Endothelial cell (in vitro differentiated cells): Measurements from ENCODE around the gene TBC1D24. TPM values are rescaled to one million over a fixed set of nuclear protein-coding genes. Genes with fewer than 3 reads are reported as not detected.
A peak's percentile ranks its signal among the peaks of the same experiment; 100 is the strongest.

Source experiments
- DNase-seq: peaks from one replicate; pipeline ENCODE4 v3.0.0; 2021; ENCODE audit warnings: low spot score
- H3K27ac Mint-ChIP-seq: one replicate; pipeline ENCODE4 v1.8.0; 2021; ENCODE audit warnings: mixed read lengths, inconsistent platforms; ENCODE audit not compliant: unreplicated experiment
- H3K27me3 Mint-ChIP-seq: one replicate; pipeline ENCODE4 v1.8.0; 2021; ENCODE audit warnings: mild to moderate bottlenecking, moderate library complexity, mixed read lengths, inconsistent platforms; ENCODE audit not compliant: unreplicated experiment
- H3K36me3 Mint-ChIP-seq: one replicate; pipeline ENCODE4 v1.8.0; 2021; ENCODE audit warnings: mild to moderate bottlenecking, low read depth, mixed read lengths, inconsistent platforms; ENCODE audit not compliant: unreplicated experiment
- H3K4me1 Mint-ChIP-seq: one replicate; pipeline ENCODE4 v1.8.0; 2021; ENCODE audit warnings: mild to moderate bottlenecking, mixed read lengths, inconsistent platforms; ENCODE audit not compliant: unreplicated experiment
- H3K4me3 Mint-ChIP-seq: one replicate; pipeline ENCODE4 v1.8.0; 2021; ENCODE audit warnings: mild to moderate bottlenecking, mixed read lengths, inconsistent platforms; ENCODE audit not compliant: unreplicated experiment
- H3K9me3 Mint-ChIP-seq: one replicate; pipeline ENCODE4 v1.8.0; 2021; ENCODE audit warnings: mixed read lengths, inconsistent platforms; ENCODE audit not compliant: unreplicated experiment
- total RNA-seq: library from RNA; stranded (reverse); fragmentation: NEBNext Ultra II Directional; extraction: Animal tissue kit (Norgen Biotek cat#: 25700); gene quantifications from one replicate; pipeline ENCODE4 v1.2.1, GENCODE V29; 2021; ENCODE audit not compliant: unreplicated experiment
- TF ChIP-seq, protein P1 (sequence below): fragments of 200-600 bp; sonication (generic); IDR thresholded peaks from one replicate; pipeline ENCODE4 v1.5.0; 2021; ENCODE audit warnings: antibody characterized with exemption; ENCODE audit not compliant: unreplicated experiment

Gene TBC1D24
- total RNA-seq, 1 donor from 2014 or later, result 17.3 TPM

DNA sequence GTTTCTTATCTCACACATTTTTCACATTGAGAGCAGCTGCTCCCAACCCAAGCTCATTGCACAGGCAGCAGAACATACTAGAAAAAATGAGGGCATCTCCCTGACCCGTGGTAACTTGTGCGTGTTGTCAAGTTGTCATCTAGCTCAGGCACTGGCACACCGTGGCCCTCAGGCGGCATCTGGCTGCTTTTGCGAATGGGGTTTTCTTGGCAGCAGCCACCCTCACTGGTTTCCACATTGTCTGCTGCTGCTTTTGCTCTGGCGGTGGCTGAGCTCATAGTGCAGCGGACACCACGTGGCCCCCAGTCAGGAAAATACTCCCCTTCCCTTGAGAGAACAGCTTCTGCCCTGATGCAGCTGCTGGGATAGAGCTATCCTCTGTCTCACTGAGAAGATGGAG is 24.4 kb upstream of the TBC1D24 start:
- Mint-ChIP-seq H3K27ac (no peak overlapping the region), H3K9me3 (no peaks in the 10 kb centered on the region), H3K27me3 (peaks cover 12% of the 10 kb centered on the region), H3K36me3 (peaks cover 35% of the 10 kb centered on the region), H3K4me3 (no peak overlapping the region), H3K4me1 (no peaks in the 10 kb centered on the region)
- no peak for DNase-seq
- TF ChIP-seq, protein P1, sequence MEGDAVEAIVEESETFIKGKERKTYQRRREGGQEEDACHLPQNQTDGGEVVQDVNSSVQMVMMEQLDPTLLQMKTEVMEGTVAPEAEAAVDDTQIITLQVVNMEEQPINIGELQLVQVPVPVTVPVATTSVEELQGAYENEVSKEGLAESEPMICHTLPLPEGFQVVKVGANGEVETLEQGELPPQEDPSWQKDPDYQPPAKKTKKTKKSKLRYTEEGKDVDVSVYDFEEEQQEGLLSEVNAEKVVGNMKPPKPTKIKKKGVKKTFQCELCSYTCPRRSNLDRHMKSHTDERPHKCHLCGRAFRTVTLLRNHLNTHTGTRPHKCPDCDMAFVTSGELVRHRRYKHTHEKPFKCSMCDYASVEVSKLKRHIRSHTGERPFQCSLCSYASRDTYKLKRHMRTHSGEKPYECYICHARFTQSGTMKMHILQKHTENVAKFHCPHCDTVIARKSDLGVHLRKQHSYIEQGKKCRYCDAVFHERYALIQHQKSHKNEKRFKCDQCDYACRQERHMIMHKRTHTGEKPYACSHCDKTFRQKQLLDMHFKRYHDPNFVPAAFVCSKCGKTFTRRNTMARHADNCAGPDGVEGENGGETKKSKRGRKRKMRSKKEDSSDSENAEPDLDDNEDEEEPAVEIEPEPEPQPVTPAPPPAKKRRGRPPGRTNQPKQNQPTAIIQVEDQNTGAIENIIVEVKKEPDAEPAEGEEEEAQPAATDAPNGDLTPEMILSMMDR, result no peak

DNA sequence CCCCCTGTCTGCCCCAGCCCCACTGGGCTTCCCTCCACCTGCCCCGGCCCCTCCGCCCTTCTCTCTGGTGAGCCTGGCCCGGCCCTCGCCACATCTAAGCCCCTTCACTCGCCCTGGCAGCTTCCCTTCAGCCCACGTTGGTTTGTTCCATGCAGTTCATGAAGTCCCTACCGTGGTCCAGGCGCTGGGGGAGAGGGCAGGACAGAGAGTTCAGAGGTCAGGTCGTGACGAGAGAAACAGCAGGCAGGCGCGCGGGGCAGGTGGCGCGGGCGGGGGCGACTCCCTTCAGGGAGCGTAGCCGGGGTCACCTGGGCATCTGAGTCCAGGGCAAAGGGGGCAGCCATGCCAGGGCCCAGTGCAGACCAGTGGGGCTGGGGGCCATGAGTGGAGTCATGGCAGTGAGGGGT is 23.9 kb upstream of the TBC1D24 start:
- TF ChIP-seq, protein P1, result no peak
- Mint-ChIP-seq H3K27ac (no peak overlapping the region), H3K4me3 (no peak overlapping the region), H3K27me3 (peaks cover 14% of the 10 kb centered on the region), H3K36me3 (peaks cover 35% of the 10 kb centered on the region), H3K4me1 (no peaks in the 10 kb centered on the region), H3K9me3 (no peaks in the 10 kb centered on the region)
- no peak for DNase-seq

DNA sequence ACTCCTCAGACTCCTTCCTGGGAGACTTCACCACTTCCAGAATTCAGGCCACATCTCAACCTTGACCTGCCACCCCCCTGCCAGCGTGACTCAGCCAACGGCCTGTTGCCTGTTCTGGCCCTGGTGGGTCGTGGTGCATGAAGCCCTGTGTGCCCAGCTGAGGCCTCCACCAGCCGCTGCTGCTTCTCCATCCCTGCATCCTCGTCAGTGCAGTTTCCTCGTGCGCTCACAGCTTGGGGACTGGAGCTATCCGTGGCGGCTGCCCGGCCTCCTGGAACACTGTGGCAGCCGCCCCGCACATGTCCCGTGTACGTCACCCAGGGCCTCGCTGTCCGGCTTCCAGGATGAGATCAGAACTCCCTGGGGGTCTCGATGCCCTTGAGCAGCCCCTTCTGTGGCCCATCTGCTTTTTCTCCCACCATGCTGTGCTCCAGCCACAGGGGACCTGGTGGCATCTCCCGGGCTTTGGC is 23.0 kb upstream of the TBC1D24 start:
- TF ChIP-seq, protein P1, result no peak
- H3K4me3 Mint-ChIP-seq, result peak overlapping the region; percentile 65
- H3K27ac Mint-ChIP-seq, result no peak overlapping the region
- no peaks in the 10 kb centered on the region for H3K4me1 Mint-ChIP-seq
- peaks cover 32% of the 10 kb centered on the region for H3K36me3 Mint-ChIP-seq
- peaks cover 14% of the 10 kb centered on the region for H3K27me3 Mint-ChIP-seq
- no peaks in the 10 kb centered on the region for H3K9me3 Mint-ChIP-seq
- DNase-seq, result no peak

DNA sequence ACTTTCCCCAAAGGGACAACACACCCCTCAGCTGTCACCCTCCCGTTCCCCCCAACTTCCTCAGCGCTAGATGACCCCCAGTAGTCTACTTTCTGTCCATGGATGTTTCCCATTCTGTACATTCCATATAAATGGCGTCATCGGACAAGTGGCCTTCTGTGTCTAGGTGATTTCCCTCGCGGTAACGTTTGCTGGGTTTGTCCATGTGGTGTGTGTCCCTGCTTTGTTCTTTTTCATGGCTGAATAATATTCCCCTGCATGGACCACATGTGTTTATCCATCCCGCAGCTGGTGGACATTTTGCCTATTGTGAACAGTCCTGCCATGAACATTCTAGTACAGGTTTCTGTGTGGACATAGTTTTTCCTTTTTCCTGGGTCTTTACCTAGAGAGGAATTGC is 22.3 kb upstream of the TBC1D24 start:
- Mint-ChIP-seq H3K4me3 (peak overlapping the region; percentile 65), H3K27ac (no peak overlapping the region), H3K27me3 (peaks cover 17% of the 10 kb centered on the region), H3K36me3 (peaks cover 35% of the 10 kb centered on the region), H3K9me3 (no peaks in the 10 kb centered on the region), H3K4me1 (no peaks in the 10 kb centered on the region)
- TF ChIP-seq, protein P1, result no peak
- DNase-seq, result no peak

DNA sequence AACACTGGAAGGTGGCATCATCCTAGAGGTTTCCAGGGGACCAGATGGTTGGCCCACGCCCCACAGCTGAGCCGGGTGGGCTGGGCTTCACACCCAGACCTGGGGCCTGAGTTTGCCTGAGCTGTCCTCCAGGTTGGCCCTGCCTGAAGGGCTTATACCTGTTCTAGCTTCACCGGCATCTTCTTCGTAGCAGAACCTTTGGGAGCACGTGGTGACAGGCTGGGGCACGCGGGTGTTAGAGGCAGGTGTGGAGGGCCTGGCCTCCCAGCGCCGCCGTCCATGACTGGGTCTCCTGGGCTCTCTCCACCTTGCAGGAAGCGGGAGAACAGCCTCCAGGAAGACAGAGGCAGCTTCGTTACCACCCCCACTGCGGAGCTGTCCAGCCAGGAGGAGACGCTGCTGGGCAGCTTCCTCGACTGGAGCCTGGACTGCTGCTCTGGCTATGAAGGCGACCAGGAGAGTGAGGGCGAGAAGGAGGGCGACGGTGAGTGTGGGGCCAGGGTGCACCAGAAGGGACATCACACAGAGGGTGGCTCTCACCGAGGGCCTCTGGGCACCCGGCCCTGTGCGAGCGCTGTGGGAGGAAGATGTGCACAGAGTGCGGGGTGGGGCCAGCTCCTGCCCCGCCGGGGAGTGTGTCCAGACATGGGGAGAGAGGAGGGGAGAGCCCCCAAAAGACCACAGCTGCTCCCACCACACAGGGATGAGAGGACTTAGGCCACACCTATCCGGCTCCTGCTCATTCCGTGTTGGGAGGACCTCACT is 19.7 kb upstream of the TBC1D24 start:
- Mint-ChIP-seq H3K4me1 (peaks cover 3% of the 10 kb centered on the region), H3K27ac (no peak overlapping the region), H3K36me3 (peaks cover 24% of the 10 kb centered on the region), H3K27me3 (peaks cover 31% of the 10 kb centered on the region), H3K4me3 (no peak overlapping the region), H3K9me3 (no peaks in the 10 kb centered on the region)
- TF ChIP-seq, protein P1, result no peak
- DNase-seq, result no peak
